Fibroblast of skin of abdomen (primary cell): Measurements from ENCODE around the gene PCSK6.

Source experiments
- DNase-seq: peaks from one replicate; pipeline ENCODE4 v3.0.0-alpha.2; 2013

Gene PCSK6

DNA sequence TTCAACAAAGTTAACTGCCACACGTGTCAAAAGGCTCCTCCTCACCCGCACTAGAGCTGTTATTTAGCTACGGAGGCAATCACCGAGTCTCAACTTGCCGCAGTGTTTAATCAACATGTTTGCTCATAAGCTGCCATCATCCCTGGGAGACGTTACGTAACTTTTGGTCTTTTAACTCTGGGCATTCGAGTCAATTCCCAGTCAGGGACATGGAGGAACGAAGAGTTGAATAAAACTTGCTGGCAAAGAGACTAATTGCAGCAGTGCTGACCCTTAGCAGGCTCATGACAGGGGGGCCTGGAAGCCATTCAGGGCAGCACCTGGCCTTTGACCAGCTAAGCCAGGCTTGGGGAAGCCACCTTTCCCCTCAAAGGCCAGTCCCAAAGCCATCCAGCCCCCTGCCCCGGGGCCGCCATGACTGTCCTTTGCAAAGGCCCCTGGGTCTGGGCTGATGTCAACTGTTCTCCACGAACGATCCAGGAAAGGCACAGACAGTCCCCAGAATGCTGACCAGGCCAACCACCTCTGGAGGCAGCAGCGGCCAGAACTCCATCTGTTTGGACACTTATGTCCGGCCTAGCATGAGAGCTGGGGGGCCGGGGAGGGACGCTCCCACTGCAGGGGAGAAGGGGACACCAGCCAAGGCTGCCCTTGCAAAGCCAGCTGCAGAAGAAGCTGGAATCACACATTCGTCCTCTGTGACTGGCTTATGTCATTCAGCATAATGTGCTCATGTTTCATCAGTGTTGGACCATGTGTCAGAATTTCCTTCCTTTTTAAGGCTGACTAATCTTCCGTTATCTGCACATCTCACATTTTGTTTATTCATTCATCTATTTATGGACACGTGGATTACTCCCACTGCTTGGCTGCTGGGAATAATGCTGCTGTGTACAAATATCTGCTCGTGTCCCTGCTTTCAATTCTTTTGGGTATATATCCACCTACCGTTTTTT is 43.7 kb downstream of the PCSK6 start:
- DNase-seq, result peak; percentile 53

GRCh38 chr15:101444807-101445508 is 44.5 kb downstream of the PCSK6 start:
- DNase-seq, result no peak

DNA sequence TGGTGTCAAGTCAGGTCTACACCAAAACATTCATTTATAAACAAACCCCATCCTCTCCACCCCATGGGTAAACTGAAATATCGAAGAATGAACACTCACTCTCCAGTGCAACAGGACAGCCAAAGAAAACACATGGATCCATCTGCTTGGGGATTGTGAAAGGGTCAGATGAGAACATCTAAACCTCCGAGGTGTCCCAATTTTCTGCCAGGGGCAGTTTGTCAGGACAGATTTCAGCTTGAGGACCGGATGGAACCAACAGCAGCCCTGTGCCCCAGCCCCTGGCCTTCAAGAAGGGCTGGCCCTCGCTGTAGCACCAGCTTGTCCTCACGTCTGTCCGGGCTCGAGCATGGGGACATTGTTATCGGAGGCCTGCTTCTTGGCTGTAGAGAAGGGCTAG is 45.5 kb downstream of the PCSK6 start:
- DNase-seq, result no peak

DNA sequence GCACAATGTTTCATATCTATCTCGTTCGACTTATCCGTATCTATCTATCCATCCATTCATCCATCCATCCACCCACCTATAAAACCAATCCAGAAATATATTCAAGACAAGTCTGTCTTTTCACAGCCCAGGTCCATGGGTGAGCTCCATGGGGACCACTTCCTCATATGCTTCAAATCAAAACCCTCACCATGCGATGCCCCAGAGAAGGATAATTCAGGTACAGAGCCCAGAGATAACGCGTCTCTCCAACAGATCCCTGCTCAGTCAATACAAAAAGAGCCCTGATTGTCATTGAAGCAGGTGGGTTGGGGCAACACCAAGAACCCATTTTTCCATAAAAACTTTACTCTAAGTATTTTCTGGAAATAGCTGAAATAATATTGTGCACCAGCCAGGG is 47.2 kb downstream of the PCSK6 start:
- no peak for DNase-seq

GRCh38 chr15:101441696-101442095 is 47.8 kb downstream of the PCSK6 start:
- DNase-seq, result no peak

GRCh38 chr15:101440846-101441590 is 48.5 kb downstream of the PCSK6 start:
- DNase-seq, result no peak

DNA sequence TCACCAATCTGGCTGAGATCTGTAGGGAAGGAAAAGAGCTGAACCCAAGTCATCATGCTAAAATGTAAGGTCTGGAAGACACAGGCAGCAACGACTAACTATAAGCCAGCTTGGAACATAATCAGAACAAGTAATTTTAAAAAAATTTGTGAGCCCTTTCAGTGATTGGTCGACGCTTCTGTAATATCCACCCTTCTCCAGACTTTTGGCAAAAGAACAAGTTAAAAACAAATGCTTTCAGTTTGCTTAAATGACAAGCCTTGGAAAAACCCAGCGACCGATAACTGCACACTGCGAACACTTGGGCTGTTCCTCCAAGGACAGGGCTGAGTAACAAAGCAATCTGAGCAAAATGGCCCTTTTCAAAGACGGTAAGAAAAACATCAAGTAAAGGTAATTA is 49.6 kb downstream of the PCSK6 start:
- peak; percentile 89 for DNase-seq

DNA sequence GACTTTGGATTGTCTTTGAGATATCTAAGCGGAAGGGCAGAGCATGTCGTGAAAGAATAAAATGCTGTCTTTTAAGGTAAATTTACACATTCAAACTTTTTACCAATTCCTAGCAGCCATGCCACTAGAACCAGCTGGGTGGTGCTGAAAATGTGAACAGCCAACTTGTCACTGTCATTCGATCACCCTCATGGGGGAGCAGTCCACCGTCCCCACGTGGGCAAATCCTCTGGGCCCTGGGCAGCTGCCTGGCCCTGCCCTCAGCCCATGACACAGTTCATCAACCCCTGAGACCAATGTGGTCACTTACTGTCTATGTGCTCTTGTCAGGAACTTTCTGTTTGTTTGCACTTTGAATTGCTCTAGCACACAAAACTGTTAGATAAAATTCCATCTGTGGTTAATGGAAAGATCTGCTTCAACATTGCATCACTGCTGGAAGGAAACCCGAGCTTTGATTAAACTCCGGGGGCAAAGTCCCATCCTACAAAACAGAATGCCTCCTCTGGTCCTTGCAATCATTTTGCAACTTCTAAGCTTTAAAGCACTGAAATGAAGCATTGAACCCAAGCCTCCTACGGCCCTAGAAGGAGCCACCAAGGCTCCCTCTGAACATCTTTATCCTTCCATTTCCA is 50.1 kb downstream of the PCSK6 start:
- peak; percentile 61 for DNase-seq

- DNase-seq, result no peak
These were observed 50.8 kb downstream of the PCSK6 start for GRCh38 chr15:101438482-101439284.

DNA sequence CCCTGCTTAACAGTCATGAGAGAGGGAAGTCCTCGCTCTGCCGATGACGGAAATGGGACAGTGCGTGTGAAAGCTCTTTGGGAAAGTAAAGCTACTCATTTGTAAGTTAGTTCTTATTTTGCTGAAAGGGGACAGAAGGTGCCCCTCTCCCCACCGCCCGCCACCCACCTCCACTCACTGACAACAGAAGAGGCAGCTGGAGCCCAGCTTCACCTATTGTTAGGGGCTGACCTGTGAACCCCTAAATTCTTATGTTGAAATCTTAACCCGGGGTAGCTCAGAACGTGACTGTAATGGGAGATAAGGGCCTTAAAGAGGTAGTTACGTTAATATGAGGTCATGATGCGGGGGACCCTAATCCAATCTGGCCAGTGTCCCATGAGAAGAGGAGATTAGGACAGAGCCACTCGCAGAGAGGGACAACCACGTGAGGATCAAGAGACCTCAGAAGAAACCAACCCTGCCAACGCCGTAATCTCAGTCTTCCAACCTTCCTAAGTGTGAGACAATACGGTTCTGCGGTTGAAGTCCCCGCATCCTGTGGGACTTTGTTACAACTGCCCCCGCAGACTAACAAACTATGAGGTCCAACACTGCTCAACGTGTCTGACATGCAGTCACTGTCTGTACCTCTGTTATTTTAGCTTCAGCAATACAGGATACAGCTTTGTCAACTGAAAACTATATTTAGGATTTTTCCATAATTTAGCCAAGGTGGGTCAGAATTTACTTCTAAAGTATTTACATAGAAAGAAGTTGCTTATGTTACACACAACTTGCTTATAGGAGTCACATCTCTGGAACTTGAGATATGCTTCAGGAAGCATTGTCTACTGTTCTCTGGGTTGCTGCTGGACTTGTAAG is 51.7 kb downstream of the PCSK6 start:
- DNase-seq, result no peak

GRCh38 chr15:101437209-101437608 is 52.3 kb downstream of the PCSK6 start:
- DNase-seq, result no peak

- no peak for DNase-seq
These were observed 53.0 kb downstream of the PCSK6 start for GRCh38 chr15:101436526-101436925.

DNA sequence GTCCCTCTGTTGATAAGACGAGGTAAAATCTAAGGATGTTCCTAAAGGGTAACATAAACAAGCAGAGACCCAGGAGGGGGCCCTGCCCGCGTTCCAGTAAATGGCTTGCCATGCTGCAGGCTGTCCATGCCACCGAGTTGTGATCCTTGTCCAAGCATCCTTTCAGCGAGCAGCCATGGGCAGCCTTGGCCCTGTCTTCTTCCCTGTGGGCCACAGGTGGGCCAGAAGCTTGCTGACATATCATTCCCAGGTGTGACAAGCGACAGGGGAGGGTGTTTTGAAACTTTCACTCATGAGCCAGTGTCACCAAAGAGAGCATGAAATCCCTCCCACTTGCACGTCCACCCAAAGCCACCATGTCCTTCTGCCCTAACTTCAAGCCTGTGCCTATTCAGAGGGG is 53.7 kb downstream of the PCSK6 start:
- DNase-seq, result no peak

- DNase-seq, result no peak
These were observed 55.2 kb downstream of the PCSK6 start for GRCh38 chr15:101434032-101434920.

DNA sequence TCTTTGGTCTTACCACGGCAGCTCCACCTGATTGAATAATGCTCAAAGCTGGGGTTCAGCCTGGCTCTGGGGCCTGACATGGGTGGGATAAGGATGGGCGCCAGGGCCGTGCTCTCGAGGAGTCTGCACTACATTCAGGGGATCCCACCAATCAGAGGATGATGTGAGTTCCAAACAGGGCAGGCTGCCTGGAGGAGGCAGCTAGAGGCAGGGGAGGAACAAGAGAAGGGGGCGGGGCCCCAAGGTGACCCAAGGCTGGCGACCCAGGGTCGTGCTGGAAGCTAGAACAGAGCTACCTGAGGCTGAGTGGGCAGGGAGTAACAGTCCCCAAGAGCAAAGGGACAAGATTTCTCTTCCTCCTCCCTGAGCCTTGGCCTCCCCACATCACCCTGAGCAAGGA is 56.1 kb downstream of the PCSK6 start:
- no peak for DNase-seq

- DNase-seq, result no peak
These were observed 56.5 kb downstream of the PCSK6 start for GRCh38 chr15:101432982-101433381.

DNA sequence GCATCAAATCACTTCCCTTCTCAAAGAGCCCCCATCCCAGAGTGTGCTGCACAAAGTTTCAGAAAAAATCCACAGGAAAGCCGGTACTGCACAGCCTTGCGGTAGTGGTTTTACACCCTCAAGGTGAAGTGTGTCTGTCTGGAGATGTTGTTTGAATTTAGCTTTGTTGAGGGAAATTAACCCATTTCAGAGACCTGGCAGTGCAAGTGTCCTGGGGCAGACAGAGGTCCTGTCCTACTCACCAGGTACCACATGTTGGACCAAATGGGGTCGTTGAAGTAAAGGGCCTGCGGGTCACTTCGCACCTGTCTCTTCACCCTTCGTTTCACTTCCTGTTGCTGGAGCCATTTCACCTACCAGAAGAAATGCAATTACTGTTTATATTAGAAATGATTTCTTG is 57.8 kb downstream of the PCSK6 start:
- no peak for DNase-seq

- DNase-seq, result no peak
These were observed 58.2 kb downstream of the PCSK6 start for GRCh38 chr15:101431301-101431700.

DNA sequence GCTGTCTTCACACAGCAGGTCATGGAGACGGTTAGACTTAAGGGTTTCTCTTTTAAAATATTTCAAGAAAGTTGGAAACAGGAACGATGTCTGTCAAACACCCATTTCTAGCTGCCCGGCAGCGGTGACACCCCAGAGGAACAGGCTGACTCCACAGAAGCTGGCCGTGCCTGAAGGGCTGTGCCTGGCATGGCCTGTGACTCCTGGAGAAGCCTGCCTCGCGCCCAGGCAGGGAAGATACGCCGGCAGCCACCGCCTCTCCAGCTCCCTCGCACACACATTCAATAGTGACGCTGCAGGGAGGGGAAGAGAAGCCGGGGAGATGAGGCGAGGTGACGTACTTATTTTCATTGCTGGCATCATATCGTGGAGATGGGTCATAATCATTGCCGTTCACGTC is 59.9 kb downstream of the PCSK6 start:
- no peak for DNase-seq

DNA sequence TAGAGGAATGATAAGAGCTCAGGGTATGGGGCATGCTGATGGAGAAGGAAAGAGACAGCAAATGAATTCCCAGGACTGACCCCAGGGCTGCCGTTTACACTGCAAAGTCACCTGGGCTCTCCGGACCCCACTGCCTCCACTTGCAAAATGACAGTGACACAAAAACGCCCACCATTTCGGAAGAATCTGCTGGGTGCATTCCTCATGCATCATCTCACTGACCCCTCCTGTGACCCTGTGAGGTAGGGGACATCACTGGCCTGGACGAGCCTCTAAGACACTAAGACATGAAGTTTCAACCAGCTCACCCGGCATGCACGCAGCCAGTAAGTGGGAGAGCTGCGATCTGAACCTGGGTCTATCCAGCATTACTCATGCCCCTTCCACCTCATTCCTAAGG is 60.3 kb downstream of the PCSK6 start:
- no peak for DNase-seq
